Activated naive CD4-positive, alpha-beta T cell treated with anti-CD3 and anti-CD28 coated beads for 36 hours (primary cell): ENCODE results near the gene ANKS4B. TPM values are rescaled to one million over a fixed set of nuclear protein-coding genes. Genes with fewer than 3 reads are reported as not detected.

ENCODE experiments used
- total RNA-seq, 2 experiments: library from RNA; stranded (reverse); gene quantifications; one replicate each; pipeline ENCODE4 v1.2.3, GENCODE V29; 2021

ANKS4B gene
- total RNA-seq, 2 experiments from 2014 or later: 0.05 TPM; not detected in 1

Other genes starting within 250 kb of the ANKS4B start
- not detected for gene DNAH3, start 82.9 kb upstream of the ANKS4B start, total RNA-seq
- gene LDAF1, start 75.0 kb upstream of the ANKS4B start, total RNA-seq: 10 to 100 TPM; 13.3 to 14.5 TPM
- not detected for gene ZP2, start 22.1 kb upstream of the ANKS4B start, total RNA-seq
- gene CRYM, start 44.6 kb downstream of the ANKS4B start, total RNA-seq: not detected